ENCODE measurements around the gene USP40.

GRCh38 chr2:233462826-233463470, 103.6 kb downstream of the USP40 start:
- no peak for TF ChIP-seq ZNF274 (IDR thresholded peaks at IDR 0.05; ENCODE audit: borderline replicate concordance, extremely low read depth, low read length)
- TF ChIP-seq RXRA (IDR thresholded peaks at IDR 0.05; ENCODE audit: insufficient read depth, low read depth, low read length): no peak
- TF ChIP-seq, protein P1, sequence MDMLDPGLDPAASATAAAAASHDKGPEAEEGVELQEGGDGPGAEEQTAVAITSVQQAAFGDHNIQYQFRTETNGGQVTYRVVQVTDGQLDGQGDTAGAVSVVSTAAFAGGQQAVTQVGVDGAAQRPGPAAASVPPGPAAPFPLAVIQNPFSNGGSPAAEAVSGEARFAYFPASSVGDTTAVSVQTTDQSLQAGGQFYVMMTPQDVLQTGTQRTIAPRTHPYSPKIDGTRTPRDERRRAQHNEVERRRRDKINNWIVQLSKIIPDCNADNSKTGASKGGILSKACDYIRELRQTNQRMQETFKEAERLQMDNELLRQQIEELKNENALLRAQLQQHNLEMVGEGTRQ (IDR thresholded peaks at IDR 0.05; ENCODE audit: low read length): no peak
- TF ChIP-seq, protein P2, sequence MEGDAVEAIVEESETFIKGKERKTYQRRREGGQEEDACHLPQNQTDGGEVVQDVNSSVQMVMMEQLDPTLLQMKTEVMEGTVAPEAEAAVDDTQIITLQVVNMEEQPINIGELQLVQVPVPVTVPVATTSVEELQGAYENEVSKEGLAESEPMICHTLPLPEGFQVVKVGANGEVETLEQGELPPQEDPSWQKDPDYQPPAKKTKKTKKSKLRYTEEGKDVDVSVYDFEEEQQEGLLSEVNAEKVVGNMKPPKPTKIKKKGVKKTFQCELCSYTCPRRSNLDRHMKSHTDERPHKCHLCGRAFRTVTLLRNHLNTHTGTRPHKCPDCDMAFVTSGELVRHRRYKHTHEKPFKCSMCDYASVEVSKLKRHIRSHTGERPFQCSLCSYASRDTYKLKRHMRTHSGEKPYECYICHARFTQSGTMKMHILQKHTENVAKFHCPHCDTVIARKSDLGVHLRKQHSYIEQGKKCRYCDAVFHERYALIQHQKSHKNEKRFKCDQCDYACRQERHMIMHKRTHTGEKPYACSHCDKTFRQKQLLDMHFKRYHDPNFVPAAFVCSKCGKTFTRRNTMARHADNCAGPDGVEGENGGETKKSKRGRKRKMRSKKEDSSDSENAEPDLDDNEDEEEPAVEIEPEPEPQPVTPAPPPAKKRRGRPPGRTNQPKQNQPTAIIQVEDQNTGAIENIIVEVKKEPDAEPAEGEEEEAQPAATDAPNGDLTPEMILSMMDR (IDR thresholded peaks at IDR 0.05; ENCODE audit: control extremely low read depth in 1 of 3, insufficient read depth in 1 of 3, low read depth in 1 of 3, low read length in 3 of 3): no peak
- TF ChIP-seq BCL11A (IDR thresholded peaks at IDR 0.05; ENCODE audit: low read depth in 2 of 2, low read length in 2 of 2): no peak
- no peak for TF ChIP-seq EGR1 (IDR thresholded peaks at IDR 0.05; ENCODE audit: borderline replicate concordance, low read depth, low read length)
